Limb (tissue), 2 donors: ENCODE results near the gene TFEC.

Experiments
- DNase-seq, 2 donors: peaks; one replicate each; pipeline ENCODE4 v3.0.0-alpha.2; 2016; ENCODE audit errors: extremely low spot score in 2 of 2

The TFEC gene

GRCh38 chr7:115995701-115996100, 34.9 kb downstream of the TFEC start:
- DNase-seq: no peak

- no peak for DNase-seq
Observed at GRCh38 chr7:115988401-115988800, 42.2 kb downstream of the TFEC start.

- DNase-seq: no peak
Observed at GRCh38 chr7:115987486-115987885, 43.1 kb downstream of the TFEC start.

- DNase-seq: no peak
Observed at GRCh38 chr7:115984105-115984504, 46.5 kb downstream of the TFEC start.

GRCh38 chr7:115980159-115980558, 50.4 kb downstream of the TFEC start:
- DNase-seq: no peak

- no peak for DNase-seq
Observed at GRCh38 chr7:115976651-115977050, 53.9 kb downstream of the TFEC start.

GRCh38 chr7:115975766-115976165, 54.8 kb downstream of the TFEC start:
- no peak for DNase-seq

GRCh38 chr7:115973406-115973805, 57.2 kb downstream of the TFEC start:
- DNase-seq: no peak

GRCh38 chr7:115971506-115971905, 59.1 kb downstream of the TFEC start:
- DNase-seq: no peak

GRCh38 chr7:115968596-115968995, 62.0 kb downstream of the TFEC start:
- DNase-seq: no peak

GRCh38 chr7:115968171-115968570, 62.4 kb downstream of the TFEC start:
- DNase-seq: no peak

- DNase-seq: no peak
Observed at GRCh38 chr7:115965796-115966475, 64.6 kb downstream of the TFEC start.

GRCh38 chr7:115965236-115965635, 65.3 kb downstream of the TFEC start:
- DNase-seq: no peak

GRCh38 chr7:115964799-115965198, 65.8 kb downstream of the TFEC start:
- DNase-seq: no peak

GRCh38 chr7:115962340-115962739, 68.2 kb downstream of the TFEC start:
- no peak for DNase-seq

- DNase-seq: no peak
Observed at GRCh38 chr7:115953592-115954255, 76.8 kb downstream of the TFEC start.

- DNase-seq: no peak
Observed at GRCh38 chr7:115952832-115953231, 77.7 kb downstream of the TFEC start.

GRCh38 chr7:115951547-115951946, 79.0 kb downstream of the TFEC start:
- DNase-seq: no peak

- no peak for DNase-seq
Observed at GRCh38 chr7:115941703-115942268, 88.8 kb downstream of the TFEC start.

- DNase-seq: no peak
Observed at GRCh38 chr7:115940460-115941060, 90.0 kb downstream of the TFEC start.

- DNase-seq: no peak
Observed at GRCh38 chr7:115937960-115938359, 92.6 kb downstream of the TFEC start.

- DNase-seq: no peak
Observed at GRCh38 chr7:115933471-115933870, 97.1 kb downstream of the TFEC start.

- DNase-seq: no peak
Observed at GRCh38 chr7:115932880-115933279, 97.7 kb downstream of the TFEC start.
